ENCODE data around the gene RAD51D.

Gene RAD51D

DNA sequence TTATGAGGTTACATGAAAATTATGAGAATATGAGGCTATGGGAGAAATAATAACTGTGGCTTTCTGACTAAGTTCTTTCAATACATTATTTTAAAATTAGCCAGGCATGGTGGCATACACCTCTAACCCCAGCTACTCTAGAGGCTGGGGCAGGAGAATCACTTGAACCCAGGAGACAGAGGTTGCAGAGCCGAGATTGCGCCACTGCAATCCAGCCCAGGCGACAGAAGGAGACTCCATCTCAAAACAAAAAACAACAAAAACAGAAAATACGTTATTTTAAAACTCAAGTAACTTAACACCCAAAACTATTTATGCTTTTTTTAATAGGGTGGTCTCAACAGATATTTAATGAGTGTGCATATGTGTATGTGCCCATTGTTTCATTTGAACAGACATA, 53.8 kb downstream of the RAD51D start:
- Histone ChIP-seq H3K27ac (no peak overlapping the region), H3K4me3 (no peak overlapping the region)
- TF ChIP-seq, protein P1, sequence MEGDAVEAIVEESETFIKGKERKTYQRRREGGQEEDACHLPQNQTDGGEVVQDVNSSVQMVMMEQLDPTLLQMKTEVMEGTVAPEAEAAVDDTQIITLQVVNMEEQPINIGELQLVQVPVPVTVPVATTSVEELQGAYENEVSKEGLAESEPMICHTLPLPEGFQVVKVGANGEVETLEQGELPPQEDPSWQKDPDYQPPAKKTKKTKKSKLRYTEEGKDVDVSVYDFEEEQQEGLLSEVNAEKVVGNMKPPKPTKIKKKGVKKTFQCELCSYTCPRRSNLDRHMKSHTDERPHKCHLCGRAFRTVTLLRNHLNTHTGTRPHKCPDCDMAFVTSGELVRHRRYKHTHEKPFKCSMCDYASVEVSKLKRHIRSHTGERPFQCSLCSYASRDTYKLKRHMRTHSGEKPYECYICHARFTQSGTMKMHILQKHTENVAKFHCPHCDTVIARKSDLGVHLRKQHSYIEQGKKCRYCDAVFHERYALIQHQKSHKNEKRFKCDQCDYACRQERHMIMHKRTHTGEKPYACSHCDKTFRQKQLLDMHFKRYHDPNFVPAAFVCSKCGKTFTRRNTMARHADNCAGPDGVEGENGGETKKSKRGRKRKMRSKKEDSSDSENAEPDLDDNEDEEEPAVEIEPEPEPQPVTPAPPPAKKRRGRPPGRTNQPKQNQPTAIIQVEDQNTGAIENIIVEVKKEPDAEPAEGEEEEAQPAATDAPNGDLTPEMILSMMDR (IDR thresholded peaks at IDR 0.05) = no peak
- no peak for DNase-seq (ENCODE audit: low spot score)

DNA sequence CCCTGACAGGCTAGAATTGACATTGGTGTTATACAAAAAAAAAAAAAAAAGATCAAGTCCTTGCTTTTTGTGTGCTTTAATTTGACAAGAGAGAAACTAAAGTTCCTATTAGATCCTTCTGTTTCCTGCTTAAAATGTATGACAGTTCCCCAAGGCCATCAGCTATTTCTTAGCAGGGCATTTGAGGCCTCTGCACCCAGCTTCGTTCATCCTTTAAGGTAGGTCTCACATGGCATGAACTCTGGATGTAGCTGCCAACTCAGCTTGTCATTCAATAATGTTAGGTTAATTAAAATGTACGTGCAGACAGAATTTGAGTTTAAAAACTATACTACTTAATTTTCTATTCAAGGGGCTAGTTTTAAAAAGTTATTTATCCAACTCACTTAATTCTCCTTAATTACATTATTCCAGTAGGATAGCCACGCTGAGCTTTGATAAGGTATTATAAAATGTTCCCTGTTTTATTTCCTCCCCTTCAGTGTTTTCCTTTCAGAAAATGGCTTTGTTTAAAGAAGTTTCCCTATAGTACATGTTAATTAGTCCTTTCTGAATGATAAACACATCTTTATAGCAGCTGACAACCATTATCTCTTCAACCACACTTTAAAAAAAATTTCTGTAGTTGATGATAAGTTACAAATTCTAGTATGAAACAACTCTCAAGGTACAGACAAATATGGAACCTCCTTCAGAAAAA, 55.0 kb downstream of the RAD51D start:
- no peak for DNase-seq (ENCODE audit: low spot score)
- TF ChIP-seq, protein P1 (IDR thresholded peaks at IDR 0.05) = no peak
- peak overlapping the region; percentile 83 for H3K27ac ChIP-seq

DNA sequence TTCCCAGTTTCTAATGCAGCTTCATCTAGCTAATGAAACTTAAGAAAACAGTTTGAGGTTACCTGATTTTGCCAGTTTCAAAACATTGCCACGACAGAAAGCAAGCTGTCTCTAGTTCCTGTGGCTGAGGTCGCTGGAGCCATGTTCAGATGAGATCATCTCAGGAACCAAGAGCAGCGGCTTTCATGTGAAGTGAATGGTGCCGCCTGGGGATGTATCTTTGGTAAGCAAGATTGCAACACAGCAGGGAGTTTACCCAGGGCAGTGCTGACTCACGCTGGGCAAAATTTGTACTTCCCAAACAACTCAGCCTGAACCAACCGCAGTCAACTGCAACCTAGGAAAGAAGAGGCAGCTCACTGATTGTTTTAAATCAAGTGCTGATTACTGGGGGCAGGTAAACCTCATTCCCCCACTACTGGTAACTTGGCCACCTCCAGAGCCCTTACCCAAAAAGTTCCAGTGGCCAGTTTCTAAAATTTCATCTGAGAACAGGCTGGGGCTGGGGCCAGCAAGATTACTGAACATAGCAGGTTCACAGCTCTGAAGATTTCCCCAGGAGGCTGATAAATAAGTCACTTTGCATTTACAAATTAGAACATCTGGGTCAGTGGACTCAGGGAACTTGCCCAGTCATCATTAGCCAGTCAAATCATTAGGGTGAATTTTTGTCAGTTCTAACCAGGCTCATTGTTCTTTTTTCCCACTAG, 56.0 kb downstream of the RAD51D start, which contains the start of gene RFFL:
Gene RFFL, minus strand, starts transcription at position 194 of the 710 bp plus-strand sequence. CDS start 37,154 bp downstream, outside the sequence.
- DNase-seq (ENCODE audit: low spot score) = peak; percentile 93
- Histone ChIP-seq H3K27ac (peak within 1 kb of the TSS; percentile 83), H3K4me3 (peak within 1 kb of the TSS; percentile 44)
- TF ChIP-seq, protein P1 (IDR thresholded peaks at IDR 0.05) = no peak

More for the DNA sequence above, 55.0 kb downstream of the RAD51D start:
- no peak overlapping the region for H3K4me3 ChIP-seq

DNA sequence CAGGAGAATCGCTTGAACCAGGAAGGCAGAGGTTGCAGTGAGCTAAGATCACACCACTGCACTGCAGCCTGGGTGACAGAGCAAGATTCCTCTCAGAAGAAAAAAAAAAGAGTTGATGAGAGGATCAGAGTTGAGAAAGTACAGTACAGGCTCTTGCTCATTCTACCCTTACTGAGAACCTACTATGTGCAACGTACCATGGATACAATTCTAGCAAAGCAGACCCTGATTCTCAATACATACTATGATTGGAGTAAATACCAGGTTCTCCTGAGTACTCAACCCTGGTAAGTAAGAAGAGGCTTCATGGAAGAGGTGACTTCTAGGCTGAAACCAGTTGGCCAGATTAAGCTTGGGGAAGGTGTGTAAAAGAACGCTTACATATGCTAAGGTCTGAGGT, 57.4 kb downstream of the RAD51D start:
- DNase-seq (ENCODE audit: low spot score) = no peak

DNA sequence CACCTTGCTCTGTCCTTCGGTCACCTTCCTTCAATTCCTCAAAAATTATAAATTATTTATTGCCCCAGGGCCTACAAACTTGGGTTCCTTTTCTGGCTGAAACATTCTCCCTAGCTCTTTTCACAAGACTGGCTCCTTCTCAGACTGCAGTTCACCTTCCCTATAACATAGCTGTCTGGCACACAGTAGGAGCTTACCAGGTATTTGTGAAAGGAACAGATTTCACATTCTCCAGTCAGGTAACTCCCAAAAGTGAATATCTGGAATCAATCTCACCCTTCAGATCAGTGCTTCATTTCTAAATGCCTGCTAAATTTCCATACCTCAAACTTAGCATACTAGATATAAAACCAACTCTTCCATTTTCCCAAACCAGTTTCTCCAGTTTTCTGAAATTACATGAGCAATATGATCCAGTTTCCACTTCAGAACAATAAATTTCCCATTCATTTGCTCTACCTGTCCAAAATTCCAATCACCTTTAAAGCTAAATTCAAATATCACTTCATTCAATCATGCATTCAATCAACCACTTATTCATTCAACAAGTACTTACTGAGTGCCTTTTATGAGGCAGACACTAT, 62.2 kb downstream of the RAD51D start:
- H3K4me3 ChIP-seq = no peak overlapping the region
- DNase-seq (ENCODE audit: low spot score) = no peak
- TF ChIP-seq, protein P1 (IDR thresholded peaks at IDR 0.05) = no peak
- no peak overlapping the region for H3K27ac ChIP-seq

More for the DNA sequence above, 57.4 kb downstream of the RAD51D start:
- no peak overlapping the region for H3K4me3 ChIP-seq
- TF ChIP-seq, protein P1 (IDR thresholded peaks at IDR 0.05) = no peak
- peak overlapping the region in 1 of 2 donors; percentile 83 for H3K27ac ChIP-seq

DNA sequence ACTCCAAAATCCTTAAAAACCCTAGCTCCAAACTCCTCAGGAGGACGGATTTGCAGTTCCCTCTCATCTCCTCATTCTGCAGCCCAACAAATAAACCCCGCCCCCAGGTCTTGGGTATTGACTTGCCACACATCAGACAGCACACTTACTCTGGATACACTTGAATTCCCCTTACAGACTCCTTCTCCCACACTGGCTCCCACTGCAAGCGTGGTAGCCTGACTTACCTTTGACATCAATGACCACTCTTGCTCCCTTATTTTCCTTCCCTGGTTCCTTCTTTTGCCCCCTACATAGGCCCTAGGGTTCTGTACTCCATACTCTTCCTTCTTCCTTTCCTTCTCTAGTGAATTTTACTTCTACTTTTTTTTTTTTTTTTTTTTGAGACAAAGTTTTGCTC, 63.6 kb downstream of the RAD51D start:
- H3K27ac ChIP-seq = no peak overlapping the region
- no peak for DNase-seq (ENCODE audit: low spot score)

More for the DNA sequence above, 63.6 kb downstream of the RAD51D start:
- TF ChIP-seq, protein P1 (IDR thresholded peaks at IDR 0.05) = no peak
- no peak overlapping the region for H3K4me3 ChIP-seq

Data from coronary artery (tissue), 2 donors.